Measurements from ENCODE around the gene EAF1.
A peak's percentile ranks its signal among the peaks of the same experiment; 100 is the strongest.
"Not testable (repeated sequence)": the region's sequence is repeated elsewhere in the genome, so short reads cannot be mapped to it uniquely, and the experiment has no call there.

EAF1 gene

DNA sequence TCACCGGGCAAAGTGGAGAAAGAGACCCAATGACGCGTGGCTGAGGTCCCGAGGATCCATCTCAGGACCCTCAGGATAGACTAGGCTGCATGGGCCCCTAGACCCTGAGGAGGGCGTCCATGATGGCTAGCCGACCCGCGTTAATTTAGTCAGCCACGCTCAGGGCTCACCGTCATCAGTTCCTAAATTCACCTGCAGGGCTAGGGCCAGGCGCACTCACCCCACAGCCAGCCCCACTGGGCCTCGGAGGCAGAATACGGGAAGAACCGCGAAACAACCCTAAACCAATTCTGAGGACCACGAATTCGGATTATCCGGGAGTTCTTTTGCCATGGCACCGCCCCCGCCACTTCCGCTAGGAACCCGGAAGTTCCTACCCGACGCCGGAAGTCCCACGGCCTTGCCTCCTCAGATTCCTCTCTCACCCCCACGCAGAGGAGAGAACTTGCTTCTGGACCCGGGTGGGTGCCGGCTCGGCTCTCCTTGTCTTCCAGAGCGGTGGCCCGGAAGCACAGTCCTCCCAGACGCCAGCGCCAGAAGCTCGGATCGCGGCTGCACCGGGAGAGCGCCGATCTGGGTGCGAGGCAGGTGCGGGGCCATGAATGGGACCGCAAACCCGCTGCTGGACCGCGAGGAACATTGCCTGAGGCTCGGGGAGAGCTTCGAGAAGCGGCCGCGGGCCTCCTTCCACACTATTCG lies at the start of gene EAF1, which contains the start of gene METTL6:
Gene EAF1, plus strand, starts transcription at position 417 of the 699 bp plus-strand sequence. Its CDS starts 182 bp downstream, at position 599.
Gene METTL6, minus strand, starts transcription at position 363 of the 699 bp plus-strand sequence. CDS start 1,033 bp downstream, outside the sequence.
- peak; percentile 84 for DNase-seq

GRCh38 chr3:15377961-15378791 lies 49.2 kb upstream of the EAF1 start:
- peak; percentile 92 for DNase-seq

- no peak for DNase-seq
These were observed 46.2 kb upstream of the EAF1 start for GRCh38 chr3:15380980-15381890.

DNA sequence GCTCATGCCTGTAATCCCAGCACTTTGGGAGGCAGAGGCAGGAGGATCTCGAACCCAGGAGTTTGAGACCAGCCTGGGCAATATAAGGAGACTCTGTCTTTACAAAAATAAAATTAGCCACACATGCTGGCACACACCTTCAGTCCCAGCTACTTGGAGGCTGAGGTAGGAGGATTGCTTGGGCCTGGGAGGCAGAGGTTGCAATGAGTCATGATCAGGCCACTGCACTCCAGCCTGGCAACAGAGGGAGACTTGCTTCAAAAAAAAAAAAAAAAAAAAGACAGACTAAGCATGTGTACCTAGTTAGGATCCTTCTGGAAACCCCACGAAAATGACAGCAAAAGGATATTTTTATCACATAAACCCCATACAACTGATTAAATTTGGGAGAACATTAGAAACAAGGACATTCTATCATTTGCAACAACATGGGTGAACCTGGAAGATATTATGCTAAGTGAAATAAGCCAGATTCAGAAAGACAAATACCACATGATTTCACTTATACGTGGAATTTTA lies 44.9 kb upstream of the EAF1 start:
- no peak for DNase-seq

- no peak for DNase-seq
These were observed 42.7 kb upstream of the EAF1 start for GRCh38 chr3:15384510-15385237.

DNA sequence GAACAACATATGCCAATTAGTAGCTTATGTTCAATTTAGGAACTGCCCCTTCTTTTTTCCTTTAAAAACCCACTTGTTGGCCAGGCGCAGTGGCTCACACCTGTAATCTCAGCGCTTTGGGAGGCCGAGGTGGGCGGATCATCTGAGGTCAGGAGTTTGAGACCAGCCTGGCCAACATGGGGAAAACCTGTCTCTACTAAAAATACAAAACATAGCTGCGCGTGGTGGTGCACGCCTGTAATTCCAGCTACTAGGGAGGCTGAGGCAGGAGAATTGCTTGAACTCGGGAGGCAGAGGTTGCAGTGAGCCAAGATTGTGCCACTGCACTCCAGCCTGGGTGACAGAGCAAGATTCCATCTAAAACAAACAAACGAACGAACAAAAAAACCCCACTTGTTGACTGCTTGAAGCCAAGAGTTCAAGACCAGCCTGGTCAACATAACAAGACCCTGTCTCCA lies 42.1 kb upstream of the EAF1 start:
- not testable (repeated sequence) for DNase-seq

DNA sequence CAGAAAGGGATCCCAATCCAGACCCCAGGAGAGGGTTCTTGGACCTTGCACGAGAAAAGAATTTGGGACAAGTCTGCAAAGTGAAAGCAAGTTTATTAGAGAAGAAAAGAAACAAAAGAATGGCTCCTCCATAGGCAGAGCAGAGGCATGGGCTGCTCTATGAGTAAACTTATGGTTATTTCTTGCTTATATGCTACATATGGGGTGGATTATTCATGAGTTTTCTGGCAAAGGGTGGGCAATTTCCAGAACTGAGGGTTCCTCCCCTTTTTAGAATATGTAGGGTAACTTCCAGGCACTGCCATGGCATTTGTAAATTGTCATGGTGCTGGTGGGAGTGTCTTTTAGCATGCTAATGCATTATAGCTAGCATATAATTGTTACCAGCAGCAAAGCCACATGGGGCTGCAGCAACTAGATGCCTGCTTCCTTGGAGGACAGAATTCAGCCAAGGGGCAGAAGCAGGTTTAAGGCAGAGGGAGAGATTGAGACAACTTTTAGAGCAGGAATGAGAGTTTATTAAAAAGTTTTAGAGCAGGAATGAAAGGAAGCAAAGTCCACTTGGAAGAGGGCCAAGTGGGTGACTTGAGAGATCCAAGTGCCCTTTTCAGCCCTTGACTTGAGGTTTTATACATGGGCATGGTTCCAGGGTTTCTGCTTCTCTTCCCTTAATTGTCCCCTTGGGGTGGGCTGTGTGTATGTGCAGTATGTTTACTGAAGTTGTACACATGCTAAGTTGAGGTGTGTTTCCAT lies 41.3 kb upstream of the EAF1 start:
- DNase-seq, result no peak

- not testable (repeated sequence) for DNase-seq
These were observed 40.8 kb upstream of the EAF1 start for GRCh38 chr3:15386654-15386955.

DNA sequence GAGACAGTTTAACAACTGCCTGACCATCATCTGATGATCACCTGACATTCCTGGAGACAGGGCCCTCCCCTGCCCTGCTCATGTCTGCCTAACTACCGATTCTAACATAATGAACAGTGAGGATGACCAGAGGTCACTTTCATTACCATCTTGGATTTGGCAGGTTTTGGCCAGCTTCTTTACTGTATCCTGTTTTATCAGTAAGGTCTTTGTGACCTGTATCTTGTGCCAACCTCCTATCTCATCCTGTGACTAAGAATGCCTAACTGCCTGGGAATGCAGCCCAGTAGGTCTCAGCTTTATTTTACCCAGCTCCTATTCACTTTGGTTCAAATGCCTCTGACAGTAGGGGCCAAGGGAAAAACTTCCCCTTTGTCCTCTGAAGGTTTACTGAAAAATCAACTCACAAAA lies 40.2 kb upstream of the EAF1 start:
- no peak for DNase-seq

- no peak for DNase-seq
These were observed 39.7 kb upstream of the EAF1 start for GRCh38 chr3:15387735-15388134.

DNA sequence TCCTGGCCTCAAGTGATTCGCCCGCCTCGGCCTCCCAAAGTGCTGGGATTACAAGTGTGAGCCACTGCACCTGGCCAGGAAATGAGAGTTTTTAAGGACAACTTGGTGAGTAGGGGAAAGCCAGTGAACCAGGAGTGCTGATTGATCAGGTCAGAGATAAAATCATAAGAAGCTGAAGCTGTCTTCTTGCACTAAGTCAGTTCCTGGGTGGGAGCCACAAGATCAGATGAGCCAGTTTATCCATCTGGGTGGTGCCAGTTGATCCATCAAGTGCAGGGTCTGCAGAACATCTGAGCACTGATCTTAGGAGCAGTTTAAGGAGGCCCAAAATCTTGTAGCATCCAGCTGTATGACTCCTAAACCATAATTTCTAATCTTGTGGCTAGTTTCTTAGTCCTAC lies 39.1 kb upstream of the EAF1 start:
- DNase-seq, result not testable (repeated sequence)

DNA sequence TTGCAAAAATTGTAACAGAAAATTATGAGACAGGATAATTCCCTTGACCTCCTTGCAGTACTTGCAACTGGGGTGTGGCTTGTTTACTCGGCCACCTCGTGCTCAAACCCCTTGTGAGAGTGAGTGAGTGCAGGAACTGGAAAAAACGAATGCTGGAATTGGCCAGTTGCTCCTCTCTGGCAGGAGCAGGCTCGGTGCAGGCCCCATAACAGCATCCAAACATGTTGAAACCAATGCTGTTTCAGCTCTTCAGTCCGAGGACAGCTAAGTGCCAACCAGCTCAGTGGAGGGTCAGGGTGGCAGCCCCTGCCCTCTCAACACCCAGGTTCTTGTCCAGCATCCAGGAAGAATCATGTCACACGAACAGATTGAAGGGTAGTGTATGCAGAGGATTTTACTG lies 36.9 kb upstream of the EAF1 start:
- DNase-seq, result no peak

- no peak for DNase-seq
These were observed 36.4 kb upstream of the EAF1 start for GRCh38 chr3:15391007-15391406.

DNA sequence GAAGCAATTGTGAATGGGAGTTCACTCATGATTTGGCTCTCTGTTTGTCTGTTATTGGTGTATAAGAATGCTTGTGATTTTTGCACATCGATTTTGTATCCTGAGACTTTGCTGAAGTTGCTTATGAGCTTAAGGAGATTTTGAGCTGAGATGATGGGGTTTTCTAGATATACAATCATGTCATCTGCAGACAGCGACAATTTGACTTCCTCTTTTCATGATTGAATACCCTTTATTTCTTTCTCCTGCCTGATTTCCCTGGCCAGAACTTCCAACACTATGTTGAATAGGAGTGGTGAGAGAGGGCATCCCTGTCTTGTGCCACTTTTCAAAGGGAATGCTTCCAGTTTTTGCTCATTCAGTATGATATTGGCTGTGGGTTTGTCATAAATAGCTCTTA lies 34.1 kb upstream of the EAF1 start:
- DNase-seq, result not testable (repeated sequence)

GRCh38 chr3:15398731-15399133 lies 28.7 kb upstream of the EAF1 start:
- not testable (repeated sequence) for DNase-seq

GRCh38 chr3:15399970-15400369 lies 27.4 kb upstream of the EAF1 start:
- DNase-seq, result no peak

GRCh38 chr3:15401936-15402335 lies 25.5 kb upstream of the EAF1 start:
- no peak for DNase-seq

DNA sequence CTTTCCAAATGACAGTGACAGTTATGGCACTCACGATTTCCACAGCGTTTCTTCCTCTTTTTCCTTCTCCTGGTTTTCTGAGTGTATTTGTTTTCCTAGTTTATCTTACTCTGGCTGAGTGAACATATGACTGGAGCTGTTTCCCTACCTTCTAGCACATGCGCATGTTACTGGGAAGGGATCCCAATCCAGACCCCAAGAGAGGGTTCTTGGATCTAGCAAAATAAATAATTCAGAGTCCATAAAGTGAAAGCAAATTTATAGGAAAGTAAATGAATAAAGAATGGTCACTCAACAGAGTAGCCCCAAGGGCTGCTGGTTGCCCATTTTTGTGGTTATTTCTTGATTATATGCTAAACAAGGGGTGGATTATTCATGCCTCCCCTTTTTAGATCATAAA lies 23.9 kb upstream of the EAF1 start:
- DNase-seq, result no peak

GRCh38 chr3:15403965-15404364 lies 23.4 kb upstream of the EAF1 start:
- DNase-seq, result no peak

- DNase-seq, result no peak
These were observed 22.6 kb upstream of the EAF1 start for GRCh38 chr3:15404767-15405166.

DNA sequence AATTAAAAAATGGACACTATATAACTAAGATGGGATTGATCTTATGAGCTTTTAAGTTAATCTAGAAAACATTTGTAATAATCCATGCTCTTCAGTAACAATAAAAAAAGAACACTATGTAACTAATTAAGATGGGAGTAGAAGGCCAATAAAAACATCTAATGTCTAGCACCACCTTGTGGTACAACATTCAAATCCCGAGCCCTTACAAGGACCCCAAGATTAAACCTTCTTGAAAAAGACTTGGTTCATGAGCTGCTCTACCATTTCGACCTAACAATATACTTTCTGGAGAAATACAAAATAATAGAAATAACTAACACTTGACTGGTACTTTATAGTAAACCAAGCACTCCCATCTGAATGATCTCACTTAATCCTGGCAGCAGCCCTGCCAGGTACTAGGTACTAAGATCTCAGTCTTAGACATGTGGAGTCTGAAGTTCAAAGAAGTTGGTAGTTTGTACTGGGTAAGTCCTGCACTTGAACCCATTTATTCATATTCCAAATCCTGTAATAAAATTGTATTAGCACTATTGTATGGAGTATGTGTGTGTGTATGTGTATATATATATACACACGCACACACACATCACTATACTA lies 21.8 kb upstream of the EAF1 start:
- no peak for DNase-seq
